D721Med (cell line): ENCODE measurements around the gene PCDHGA8.
"Not testable (repeated sequence)": the region's sequence is repeated elsewhere in the genome, so short reads cannot be mapped to it uniquely, and the experiment has no call there.

Experiments used
- DNase-seq: peaks from one replicate; pipeline ENCODE4 v3.0.0; 2011; ENCODE audit warnings: low spot score; ENCODE audit not compliant: insufficient read length
- FAIRE-seq: peaks from 2 replicates; lab custom pipeline; 2011; peaks lifted over from hg19 to GRCh38; lab: Jason Lieb, UNC
- TF ChIP-seq, protein P1 (sequence below): IDR thresholded peaks from 2 replicates; pipeline ENCODE4 v1.5.1; 2012; ENCODE audit warnings: mild to moderate bottlenecking, control low read depth; ENCODE audit not compliant: insufficient read depth; ENCODE audit errors: missing control alignments

PCDHGA8 gene

DNA sequence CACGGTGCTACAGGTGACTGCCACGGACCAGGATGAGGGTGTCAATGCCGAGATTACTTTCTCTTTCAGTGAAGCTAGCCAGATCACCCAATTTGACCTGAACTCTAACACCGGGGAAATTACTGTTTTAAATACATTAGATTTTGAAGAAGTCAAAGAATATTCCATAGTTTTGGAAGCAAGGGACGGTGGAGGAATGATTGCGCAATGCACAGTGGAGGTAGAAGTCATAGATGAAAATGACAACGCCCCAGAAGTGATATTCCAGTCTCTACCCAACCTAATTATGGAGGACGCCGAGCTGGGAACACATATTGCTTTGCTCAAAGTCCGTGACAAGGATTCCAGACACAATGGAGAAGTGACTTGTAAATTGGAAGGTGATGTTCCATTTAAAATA, 3.8 kb upstream of the PCDHGA8 start:
- TF ChIP-seq, protein P1, sequence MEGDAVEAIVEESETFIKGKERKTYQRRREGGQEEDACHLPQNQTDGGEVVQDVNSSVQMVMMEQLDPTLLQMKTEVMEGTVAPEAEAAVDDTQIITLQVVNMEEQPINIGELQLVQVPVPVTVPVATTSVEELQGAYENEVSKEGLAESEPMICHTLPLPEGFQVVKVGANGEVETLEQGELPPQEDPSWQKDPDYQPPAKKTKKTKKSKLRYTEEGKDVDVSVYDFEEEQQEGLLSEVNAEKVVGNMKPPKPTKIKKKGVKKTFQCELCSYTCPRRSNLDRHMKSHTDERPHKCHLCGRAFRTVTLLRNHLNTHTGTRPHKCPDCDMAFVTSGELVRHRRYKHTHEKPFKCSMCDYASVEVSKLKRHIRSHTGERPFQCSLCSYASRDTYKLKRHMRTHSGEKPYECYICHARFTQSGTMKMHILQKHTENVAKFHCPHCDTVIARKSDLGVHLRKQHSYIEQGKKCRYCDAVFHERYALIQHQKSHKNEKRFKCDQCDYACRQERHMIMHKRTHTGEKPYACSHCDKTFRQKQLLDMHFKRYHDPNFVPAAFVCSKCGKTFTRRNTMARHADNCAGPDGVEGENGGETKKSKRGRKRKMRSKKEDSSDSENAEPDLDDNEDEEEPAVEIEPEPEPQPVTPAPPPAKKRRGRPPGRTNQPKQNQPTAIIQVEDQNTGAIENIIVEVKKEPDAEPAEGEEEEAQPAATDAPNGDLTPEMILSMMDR = no peak
- FAIRE-seq = no peak

DNA sequence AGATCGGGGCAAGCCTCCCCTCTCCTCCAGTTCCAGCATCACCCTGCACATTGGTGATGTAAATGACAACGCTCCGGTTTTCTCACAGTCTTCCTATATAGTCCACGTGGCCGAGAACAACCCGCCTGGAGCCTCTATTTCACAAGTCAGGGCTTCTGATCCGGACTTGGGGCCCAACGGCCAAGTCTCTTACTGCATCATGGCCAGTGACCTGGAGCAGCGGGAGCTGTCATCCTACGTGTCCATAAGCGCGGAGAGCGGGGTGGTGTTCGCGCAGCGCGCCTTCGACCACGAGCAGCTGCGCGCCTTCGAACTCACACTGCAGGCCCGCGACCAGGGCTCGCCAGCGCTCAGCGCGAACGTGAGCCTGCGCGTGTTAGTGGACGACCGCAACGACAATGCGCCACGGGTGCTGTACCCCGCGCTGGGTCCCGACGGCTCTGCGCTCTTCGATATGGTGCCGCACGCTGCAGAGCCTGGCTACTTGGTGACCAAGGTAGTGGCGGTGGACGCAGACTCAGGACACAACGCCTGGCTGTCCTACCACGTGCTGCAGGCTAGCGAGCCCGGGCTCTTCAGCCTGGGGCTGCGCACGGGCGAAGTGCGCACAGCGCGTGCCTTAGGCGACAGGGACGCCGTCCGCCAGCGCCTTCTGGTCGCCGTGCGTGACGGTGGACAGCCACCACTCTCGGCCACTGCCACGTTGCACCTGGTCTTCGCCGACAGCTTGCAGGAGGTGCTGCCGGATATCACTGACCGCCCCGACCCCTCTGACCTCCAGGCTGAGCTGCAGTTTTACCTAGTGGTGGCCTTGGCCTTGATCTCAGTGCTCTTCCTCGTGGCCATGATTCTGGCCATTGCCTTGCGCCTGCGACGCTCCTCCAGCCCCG, 3.0 kb upstream of the PCDHGA8 start:
- TF ChIP-seq, protein P1 = no peak
- DNase-seq = no peak
- FAIRE-seq = no peak

More for the DNA sequence above, 3.8 kb upstream of the PCDHGA8 start:
- no peak for DNase-seq

DNA sequence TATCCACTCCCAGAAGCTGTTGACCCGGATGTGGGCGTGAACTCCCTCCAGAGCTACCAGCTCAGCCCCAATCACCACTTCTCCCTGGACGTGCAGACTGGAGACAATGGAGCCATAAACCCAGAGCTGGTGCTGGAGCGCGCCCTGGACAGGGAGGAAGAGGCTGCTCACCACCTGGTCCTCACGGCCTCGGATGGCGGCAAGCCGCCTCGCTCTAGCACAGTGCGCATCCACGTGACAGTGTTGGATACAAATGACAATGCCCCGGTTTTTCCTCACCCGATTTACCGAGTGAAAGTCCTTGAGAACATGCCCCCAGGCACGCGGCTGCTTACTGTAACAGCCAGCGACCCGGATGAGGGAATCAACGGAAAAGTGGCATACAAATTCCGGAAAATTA, 834 bp downstream of the PCDHGA8 start:
- no peak for DNase-seq
- TF ChIP-seq, protein P1 = no peak
- FAIRE-seq = no peak

DNA sequence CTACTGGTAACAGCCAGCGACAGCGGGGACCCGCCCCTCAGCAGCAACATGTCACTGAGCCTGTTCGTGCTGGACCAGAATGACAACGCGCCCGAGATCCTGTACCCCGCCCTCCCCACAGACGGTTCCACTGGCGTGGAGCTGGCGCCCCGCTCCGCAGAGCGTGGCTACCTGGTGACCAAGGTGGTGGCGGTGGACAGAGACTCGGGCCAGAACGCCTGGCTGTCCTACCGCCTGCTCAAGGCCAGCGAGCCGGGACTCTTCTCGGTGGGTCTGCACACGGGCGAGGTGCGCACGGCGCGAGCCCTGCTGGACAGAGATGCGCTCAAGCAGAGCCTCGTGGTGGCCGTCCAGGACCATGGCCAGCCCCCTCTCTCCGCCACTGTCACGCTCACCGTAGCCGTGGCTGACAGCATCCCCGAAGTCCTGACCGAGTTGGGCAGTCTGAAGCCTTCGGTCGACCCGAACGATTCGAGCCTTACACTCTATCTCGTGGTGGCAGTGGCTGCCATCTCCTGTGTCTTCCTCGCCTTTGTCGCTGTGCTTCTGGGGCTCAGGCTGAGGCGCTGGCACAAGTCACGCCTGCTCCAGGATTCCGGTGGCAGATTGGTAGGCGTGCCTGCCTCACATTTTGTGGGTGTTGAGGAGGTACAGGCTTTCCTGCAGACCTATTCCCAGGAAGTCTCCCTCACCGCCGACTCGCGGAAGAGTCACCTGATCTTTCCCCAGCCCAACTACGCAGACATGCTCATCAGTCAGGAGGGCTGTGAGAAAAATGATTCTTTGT, 2.2 kb downstream of the PCDHGA8 start:
- FAIRE-seq, DNase-seq: not testable (repeated sequence)

DNA sequence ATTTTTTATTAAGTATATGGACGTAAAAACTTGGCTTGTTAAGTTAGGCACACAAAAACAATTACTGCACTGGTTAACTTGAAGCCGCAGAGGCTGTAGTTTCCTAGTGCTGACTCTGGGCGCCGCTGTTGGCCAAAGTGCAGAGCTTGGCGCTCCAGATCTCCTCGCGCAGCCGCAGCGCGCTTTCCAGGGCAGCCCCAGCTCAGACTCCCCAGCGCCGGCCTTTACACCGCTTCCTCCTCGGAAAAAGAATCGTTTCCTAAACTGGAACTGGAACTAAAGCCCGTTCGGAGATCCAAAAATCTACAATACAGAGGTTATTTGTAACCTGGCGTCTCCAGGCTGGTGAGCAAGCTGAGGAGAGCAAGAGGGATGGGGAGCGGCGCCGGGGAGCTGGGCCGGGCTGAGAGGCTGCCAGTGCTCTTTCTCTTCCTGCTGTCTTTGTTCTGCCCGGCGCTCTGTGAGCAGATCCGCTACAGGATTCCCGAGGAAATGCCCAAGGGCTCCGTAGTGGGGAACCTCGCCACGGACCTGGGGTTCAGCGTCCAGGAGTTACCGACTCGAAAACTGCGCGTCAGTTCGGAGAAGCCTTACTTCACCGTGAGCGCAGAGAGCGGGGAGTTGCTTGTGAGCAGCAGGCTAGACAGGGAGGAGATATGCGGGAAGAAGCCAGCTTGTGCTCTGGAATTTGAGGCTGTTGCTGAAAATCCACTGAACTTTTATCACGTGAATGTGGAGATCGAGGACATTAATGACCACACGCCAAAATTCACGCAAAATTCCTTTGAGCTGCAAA, 5.5 kb downstream of the PCDHGA8 start, which contains the start of gene PCDHGB5:
PCDHGB5 (plus strand) TSS at position 192 of the 796 bp plus-strand sequence; CDS start at position 373, 181 bp downstream.
- FAIRE-seq, DNase-seq: not testable (repeated sequence)

DNA sequence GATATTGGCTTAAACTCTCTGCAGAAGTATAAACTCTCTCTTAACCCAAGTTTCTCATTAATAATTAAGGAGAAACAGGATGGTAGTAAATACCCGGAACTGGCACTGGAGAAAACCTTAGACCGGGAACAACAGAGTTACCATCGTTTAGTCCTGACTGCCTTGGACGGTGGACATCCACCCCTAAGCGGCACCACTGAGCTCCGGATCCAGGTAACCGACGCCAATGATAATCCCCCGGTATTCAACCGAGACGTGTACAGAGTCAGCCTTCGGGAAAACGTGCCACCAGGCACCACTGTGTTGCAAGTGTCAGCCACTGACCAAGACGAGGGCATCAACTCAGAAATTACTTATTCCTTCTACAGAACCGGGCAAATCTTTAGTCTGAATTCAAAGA, 6.2 kb downstream of the PCDHGA8 start:
- no peak for FAIRE-seq
- TF ChIP-seq, protein P1 = no peak
- no peak for DNase-seq

DNA sequence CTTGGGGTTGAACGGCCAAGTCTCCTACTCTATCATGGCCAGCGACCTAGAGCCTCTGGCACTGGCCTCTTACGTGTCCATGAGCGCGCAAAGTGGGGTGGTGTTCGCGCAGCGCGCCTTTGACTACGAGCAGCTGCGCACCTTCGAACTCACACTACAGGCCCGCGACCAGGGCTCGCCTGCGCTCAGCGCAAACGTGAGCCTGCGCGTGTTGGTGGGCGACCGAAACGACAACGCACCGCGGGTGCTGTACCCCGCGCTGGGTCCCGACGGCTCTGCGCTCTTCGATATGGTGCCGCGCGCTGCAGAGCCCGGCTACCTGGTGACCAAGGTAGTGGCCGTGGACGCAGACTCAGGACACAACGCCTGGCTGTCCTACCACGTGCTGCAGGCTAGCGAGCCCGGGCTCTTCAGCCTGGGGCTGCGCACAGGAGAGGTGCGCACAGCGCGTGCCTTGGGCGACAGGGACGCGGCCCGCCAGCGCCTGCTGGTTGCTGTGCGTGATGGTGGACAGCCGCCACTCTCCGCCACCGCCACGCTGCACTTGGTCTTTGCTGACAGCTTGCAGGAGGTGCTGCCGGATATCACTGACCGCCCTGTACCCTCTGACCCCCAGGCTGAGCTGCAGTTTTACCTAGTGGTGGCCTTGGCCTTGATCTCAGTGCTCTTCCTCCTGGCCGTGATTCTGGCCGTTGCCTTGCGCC, 7.3 kb downstream of the PCDHGA8 start:
- FAIRE-seq = no peak
- no peak for DNase-seq

More for the DNA sequence above, 7.3 kb downstream of the PCDHGA8 start:
- TF ChIP-seq, protein P1 = no peak
